GM18499 (cell line): Measurements from ENCODE around the gene GET3.
A peak's percentile ranks its signal among the peaks of the same experiment; 100 is the strongest.
"Not testable (repeated sequence)": the region's sequence is repeated elsewhere in the genome, so short reads cannot be mapped to it uniquely, and the experiment has no call there.

Experiments
- ATAC-seq: cut with Tn5 transposase; IDR thresholded peaks from one replicate; pipeline ENCODE4 v1.9.1; 2021; ENCODE audit warnings: moderate number of reproducible peaks; ENCODE audit not compliant: insufficient read depth, unreplicated experiment

The GET3 gene

DNA sequence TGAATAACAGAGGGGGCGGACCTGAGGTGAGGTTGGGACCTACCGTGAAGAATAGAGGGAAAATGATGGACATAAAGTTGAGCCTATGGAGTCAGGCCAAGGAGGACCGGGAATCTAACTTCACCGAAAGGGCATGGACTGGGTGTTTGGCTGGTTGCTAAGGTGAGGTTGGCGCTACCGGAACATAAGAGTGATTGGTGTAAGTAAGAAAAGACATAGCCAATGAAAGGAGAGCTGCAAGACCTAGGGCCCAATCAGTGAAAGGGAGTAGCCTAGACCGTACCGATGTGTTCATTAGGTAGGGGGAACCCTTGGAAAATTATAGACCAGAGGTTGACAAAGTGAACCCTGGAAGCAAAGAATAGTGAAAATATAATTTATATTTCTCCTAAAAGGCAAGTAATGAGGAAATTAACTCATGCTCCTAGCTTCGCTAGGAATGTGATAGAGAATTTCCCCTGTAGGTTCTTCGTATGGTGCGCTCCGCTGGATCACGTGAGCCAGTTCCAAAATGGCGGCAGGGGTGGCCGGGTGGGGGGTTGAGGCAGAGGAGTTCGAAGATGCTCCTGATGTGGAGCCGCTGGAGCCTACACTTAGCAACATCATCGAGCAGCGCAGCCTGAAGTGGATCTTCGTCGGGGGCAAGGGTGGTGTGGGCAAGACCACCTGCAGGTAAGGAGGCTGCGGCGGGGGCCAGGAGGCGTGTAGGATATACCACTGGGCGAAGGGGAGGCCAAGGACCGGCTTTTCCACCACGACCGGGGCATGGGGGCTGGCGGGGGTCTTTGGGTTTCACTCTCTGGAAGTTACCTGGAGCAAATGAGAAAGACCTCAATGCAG, at the start of gene GET3:
Gene GET3, plus strand, starts transcription at position 503 of the 840 bp plus-strand sequence. Its CDS starts 9 bp downstream, at position 512.
- ATAC-seq, result peak; percentile 55

GRCh38 chr19:12689012-12689411, 48.3 kb upstream of the GET3 start:
- ATAC-seq, result no peak

DNA sequence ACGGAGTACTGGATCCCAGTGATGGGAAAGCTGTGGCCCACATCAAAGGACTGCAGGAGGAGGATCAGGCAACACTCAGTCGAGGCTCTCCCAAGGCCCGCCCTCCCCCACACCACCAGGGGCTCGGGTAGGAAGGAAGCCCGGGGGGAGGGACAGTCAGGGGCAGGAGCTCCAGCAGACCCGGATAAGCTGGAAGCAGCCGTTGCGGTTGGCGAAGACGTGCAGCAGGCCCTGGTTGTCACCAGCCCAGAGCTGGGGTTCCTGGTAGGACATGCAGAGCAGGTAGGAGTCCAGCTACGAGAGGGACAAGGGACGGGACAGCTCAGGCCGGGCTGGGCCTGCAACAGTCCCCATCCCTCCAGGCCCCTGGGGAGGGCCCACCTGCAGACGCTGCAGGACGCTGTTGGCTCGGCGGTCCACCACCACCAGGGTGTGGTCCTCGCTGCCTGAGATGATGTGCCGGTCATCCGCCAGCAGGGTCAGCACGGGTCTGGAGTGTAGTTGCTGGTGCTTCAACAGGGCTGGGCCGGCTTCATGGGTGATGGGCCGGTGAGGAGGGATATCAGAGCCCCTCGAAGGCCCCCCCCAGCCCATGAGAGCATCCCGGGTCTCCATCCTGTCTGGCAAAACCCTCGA, 47.6 kb upstream of the GET3 start:
- no peak for ATAC-seq

- no peak for ATAC-seq
Measured at GRCh38 chr19:12692960-12693359, 44.3 kb upstream of the GET3 start.

GRCh38 chr19:12694641-12695040, 42.7 kb upstream of the GET3 start:
- ATAC-seq, result no peak

GRCh38 chr19:12695096-12695495, 42.2 kb upstream of the GET3 start:
- no peak for ATAC-seq

GRCh38 chr19:12695514-12695913, 41.8 kb upstream of the GET3 start:
- no peak for ATAC-seq

GRCh38 chr19:12695997-12696365, 41.3 kb upstream of the GET3 start:
- ATAC-seq, result no peak

DNA sequence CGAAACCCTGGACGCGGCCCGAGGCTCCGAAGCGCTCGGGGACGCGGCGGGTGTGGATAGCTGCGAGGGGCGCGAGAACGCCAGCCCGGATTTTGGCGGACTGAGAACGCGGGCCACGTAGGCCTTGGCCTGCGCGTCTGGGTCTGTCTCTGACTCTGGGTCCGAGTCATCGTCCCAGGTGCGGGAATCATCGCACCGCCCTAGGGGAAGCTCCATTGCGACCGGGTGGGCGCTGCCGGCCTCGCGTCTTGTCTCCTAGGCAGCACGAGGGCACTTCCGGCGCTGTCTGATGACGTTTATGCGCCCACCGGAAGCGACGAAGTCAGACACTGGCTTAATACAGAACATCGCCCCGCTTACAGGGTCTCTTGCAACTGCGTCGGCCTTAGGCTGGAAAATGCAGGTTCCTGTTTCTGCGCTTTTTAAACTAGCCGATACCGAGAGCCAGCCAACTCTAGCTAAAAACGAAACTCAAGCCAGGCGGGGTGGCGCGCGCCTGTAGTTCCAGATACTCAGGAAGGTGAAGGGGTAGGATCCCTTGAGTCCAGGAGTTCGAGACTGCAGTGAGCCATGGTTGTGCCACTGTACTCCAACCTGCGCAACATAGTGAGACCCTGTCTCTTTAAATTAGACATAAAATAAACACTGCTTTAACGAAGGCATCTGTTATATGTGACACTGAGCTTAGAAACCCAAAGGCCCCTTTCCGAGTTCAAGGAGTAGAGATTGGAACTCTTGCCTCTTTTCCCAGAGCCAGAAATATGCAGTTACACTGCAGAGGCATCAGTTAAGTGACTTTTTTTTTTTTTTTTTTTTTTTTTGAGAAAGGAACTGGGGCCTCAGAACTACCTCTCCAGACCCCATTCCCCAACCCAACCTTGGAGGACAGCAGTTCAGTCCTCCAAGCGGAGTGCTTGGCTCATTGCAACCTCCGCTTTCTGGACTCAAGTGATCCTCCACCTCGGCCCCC, 40.6 kb upstream of the GET3 start, which contains the start of gene FBXW9:
Gene FBXW9, minus strand, starts transcription at position 266 of the 970 bp plus-strand sequence. Its CDS starts 50 bp downstream, at position 216.
- ATAC-seq, result no peak

- ATAC-seq, result not testable (repeated sequence)
Measured at GRCh38 chr19:12697425-12697824, 39.9 kb upstream of the GET3 start.

DNA sequence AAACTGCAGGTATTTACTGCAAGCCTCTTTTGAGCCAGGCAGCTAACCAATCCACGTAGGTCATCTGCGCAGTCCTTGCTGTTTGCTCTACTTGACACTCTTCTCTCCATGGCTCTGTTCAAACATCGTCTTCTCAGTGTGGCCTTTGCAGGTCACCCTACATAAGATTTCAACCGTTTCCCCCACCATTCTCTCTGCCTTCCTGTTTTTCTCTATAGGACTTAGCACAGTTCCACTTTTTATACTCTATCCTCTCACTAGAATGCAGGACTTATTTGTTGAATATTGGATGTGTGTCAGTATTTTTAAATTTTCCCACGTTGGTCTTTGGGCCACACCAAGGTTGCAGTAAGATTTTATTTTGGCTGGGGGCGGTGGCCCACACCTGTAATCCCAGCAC, 39.2 kb upstream of the GET3 start:
- no peak for ATAC-seq

DNA sequence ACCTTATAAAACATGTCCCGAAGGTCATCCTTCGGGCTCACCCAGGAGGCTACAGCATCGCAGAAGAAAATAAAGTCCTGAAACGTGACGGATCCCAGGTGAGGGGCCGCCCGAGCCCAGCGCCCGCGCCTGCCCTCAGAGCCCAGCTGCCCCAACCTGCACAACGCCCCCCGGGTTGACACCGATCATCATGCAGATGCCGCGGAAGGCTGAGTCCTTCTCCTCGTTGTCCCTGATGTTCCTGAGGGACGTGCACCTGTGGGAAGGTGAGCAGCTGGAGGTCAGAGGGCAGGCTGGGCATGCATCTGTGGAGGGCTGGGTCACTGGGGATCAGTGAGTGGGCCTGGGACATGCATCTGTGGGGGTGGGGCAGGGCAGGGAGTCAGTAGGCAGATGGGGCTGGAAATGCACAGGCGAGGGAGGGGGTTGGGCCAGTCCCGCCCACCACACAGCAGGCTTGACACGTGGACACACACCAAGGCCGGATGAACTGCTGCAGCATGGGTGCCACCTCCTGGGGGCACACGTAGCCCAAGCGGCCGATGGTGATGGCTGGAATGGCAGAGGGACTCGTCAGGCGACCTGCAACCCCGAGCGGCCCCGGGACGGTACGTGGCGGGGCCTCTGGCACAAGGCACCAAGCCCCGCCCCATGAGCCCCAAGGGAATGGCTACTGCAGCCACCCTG, 35.6 kb upstream of the GET3 start:
- ATAC-seq, result no peak

GRCh38 chr19:12703046-12703445, 34.3 kb upstream of the GET3 start:
- no peak for ATAC-seq

- no peak for ATAC-seq
Measured at GRCh38 chr19:12705169-12705568, 32.1 kb upstream of the GET3 start.

- ATAC-seq, result no peak
Measured at GRCh38 chr19:12705654-12706331, 31.5 kb upstream of the GET3 start.

DNA sequence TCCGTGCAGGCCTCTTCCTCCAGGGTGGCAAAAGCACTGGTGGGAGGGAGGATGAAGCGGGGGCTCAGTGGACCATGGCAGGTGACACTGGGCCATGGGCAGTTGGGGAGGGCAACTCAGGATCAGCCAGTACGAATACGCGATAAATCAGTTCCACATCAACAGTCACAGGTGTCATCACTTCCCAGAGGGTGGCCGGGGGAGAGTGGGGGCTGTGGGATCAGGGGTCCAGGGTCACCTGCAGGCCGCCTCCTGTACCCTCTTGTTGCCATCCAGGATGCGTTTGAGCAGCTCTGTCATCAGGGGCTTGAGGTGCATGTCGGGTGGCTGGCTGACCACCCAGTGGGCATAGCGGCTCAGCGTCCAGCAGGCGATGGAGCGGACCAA, 31.0 kb upstream of the GET3 start:
- ATAC-seq, result no peak

- no peak for ATAC-seq
Measured at GRCh38 chr19:12708641-12709040, 28.7 kb upstream of the GET3 start.

DNA sequence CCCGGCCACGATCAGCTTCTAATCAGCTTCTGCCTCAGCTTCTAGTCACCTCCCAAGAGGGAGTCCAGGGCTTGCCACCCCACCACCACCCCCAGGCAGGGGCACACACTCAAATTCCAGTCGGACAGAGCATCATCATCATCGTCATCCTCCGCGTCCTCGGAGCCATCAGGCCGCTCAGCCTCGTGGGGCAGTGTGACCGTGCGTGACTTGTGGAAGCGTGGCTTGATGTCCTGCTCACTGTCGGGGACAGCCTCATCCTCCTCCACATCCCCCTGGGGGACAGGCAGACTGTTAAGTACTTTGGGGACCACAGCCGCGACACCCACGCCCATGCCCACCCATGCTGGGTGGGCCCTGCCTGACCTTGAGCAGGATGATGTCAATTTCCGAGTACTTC, 26.1 kb upstream of the GET3 start:
- no peak for ATAC-seq

GRCh38 chr19:12712077-12712476, 25.2 kb upstream of the GET3 start:
- not testable (repeated sequence) for ATAC-seq
